GM12892 (cell line): Measurements from ENCODE around the gene CELA3A.
"Not testable (repeated sequence)": the region's sequence is repeated elsewhere in the genome, so short reads cannot be mapped to it uniquely, and the experiment has no call there.

Source experiments
- POLR2A ChIP-seq: IDR thresholded peaks from 2 replicates; pipeline ENCODE4 v1.6.1; 2011; ENCODE audit warnings: low read depth, low read length, control low read depth
- POLR2AphosphoS5 ChIP-seq: IDR thresholded peaks from 2 replicates; pipeline ENCODE4 v1.6.1; 2011; ENCODE audit warnings: low read depth, low read length, control low read depth

GRCh38 chr1:21986386-21986785 lies 15.1 kb upstream of the CELA3A start:
- not testable (repeated sequence) for TF ChIP-seq POLR2AphosphoS5, POLR2A
